Vagina (tissue), 2 donors: ENCODE results near the gene TP53TG5. TPM values are rescaled to one million over a fixed set of nuclear protein-coding genes. Genes with fewer than 3 reads are reported as not detected.

Experiments used
- DNase-seq, 2 donors: peaks; one replicate each; pipeline ENCODE4 v3.0.0-alpha.2; 2017; ENCODE audit errors: extremely low spot score in 2 of 2
- H3K27ac ChIP-seq: fragments of 200-600 bp; sonication (generic); one replicate; pipeline ENCODE4 v1.5.1; 2019
- H3K27me3 ChIP-seq: fragments of 200-600 bp; sonication (generic); one replicate; pipeline ENCODE4 v1.5.1; 2019
- H3K36me3 ChIP-seq, 2 donors: fragments of 200-600 bp; sonication (generic); one replicate each; pipeline ENCODE4 v1.5.1; 2017 to 2019
- H3K4me1 ChIP-seq: fragments of 200-600 bp; sonication (generic); one replicate; pipeline ENCODE4 v1.5.1; 2019
- H3K4me3 ChIP-seq, 2 donors: fragments of 200-600 bp; sonication (generic); 1 replicate in 1 of 2; 2 replicates in 1 of 2; pipeline ENCODE4 v1.5.1; 2016 to 2019
- H3K9me3 ChIP-seq: fragments of 200-600 bp; sonication (generic); one replicate; pipeline ENCODE4 v1.5.1; 2019
- POLR2A ChIP-seq, 2 donors: fragments of 450-650 bp; IDR thresholded peaks; one replicate each; pipeline ENCODE4 v1.6.1; 2017; ENCODE audit warnings: antibody characterized with exemption in 2 of 2, mild to moderate bottlenecking in 2 of 2, moderate library complexity in 2 of 2
- POLR2AphosphoS5 ChIP-seq, 2 donors: sonication (generic); formaldehyde crosslinking; IDR thresholded peaks; one replicate each; pipeline ENCODE4 v1.9.0; 2017; ENCODE audit warnings: antibody characterized with exemption in 2 of 2, mild to moderate bottlenecking in 2 of 2, low read depth in 1 of 2; ENCODE audit not compliant: insufficient read depth in 1 of 2
- intact Hi-C: fragments of 100-400 bp; cut with DNase I; formaldehyde crosslinking; loops from one replicate; pipeline ENCODE4 v1.15.1; 2023
- total RNA-seq: library from RNA; depleted of rRNA; stranded (reverse); fragments of >200 nt; gene quantifications from one replicate; pipeline ENCODE4 v1.2.3, GENCODE V29; 2016
- TF ChIP-seq, protein P1 (sequence below), 3 experiments: fragments of 450-650 bp in 2 of 3; fragments of 200-600 bp in 1 of 3; sonication (generic) in 1 of 3; IDR thresholded peaks; one replicate each; pipeline ENCODE4 v1.5.1; 2017 to 2019; ENCODE audit warnings: antibody characterized with exemption in 3 of 3, mild to moderate bottlenecking in 2 of 3, moderate library complexity in 2 of 3

Gene TP53TG5
- total RNA-seq, 1 donor from 2014 or later = not detected

DNA sequence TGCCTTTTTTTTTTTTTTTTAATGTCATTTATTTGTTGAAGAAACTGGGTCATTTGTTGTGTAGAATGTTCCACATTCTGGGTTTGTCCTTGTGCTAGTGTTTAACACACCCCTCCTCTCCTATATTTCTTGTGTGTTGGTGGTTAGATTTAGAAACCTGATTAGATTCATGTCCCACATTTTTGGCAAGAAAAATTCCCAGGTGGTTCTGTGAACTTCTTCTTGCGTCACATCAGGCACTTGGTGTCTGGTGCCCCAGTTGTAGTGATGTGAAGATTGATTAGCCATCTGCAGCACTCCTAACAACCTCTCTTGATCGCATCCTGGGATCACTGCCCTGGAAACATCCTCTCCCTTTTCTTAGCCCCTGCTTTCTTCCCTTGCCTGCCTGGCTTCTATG lies 45.6 kb upstream of the TP53TG5 start:
- Histone ChIP-seq H3K4me3 (no peak overlapping the region), H3K27ac (no peak overlapping the region), H3K4me1 (peaks cover 9% of the 10 kb centered on the region), H3K36me3 (peaks cover 0 to 62% of the 10 kb centered on the region in 2 donors), H3K27me3 (no peaks in the 10 kb centered on the region), H3K9me3 (no peaks in the 10 kb centered on the region)
- no peak for TF ChIP-seq POLR2A (IDR thresholded peaks at IDR 0.05)
- TF ChIP-seq, protein P1, sequence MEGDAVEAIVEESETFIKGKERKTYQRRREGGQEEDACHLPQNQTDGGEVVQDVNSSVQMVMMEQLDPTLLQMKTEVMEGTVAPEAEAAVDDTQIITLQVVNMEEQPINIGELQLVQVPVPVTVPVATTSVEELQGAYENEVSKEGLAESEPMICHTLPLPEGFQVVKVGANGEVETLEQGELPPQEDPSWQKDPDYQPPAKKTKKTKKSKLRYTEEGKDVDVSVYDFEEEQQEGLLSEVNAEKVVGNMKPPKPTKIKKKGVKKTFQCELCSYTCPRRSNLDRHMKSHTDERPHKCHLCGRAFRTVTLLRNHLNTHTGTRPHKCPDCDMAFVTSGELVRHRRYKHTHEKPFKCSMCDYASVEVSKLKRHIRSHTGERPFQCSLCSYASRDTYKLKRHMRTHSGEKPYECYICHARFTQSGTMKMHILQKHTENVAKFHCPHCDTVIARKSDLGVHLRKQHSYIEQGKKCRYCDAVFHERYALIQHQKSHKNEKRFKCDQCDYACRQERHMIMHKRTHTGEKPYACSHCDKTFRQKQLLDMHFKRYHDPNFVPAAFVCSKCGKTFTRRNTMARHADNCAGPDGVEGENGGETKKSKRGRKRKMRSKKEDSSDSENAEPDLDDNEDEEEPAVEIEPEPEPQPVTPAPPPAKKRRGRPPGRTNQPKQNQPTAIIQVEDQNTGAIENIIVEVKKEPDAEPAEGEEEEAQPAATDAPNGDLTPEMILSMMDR (IDR thresholded peaks at IDR 0.05) = no peak
- no peak for DNase-seq
- intact Hi-C loops = no loop called here

DNA sequence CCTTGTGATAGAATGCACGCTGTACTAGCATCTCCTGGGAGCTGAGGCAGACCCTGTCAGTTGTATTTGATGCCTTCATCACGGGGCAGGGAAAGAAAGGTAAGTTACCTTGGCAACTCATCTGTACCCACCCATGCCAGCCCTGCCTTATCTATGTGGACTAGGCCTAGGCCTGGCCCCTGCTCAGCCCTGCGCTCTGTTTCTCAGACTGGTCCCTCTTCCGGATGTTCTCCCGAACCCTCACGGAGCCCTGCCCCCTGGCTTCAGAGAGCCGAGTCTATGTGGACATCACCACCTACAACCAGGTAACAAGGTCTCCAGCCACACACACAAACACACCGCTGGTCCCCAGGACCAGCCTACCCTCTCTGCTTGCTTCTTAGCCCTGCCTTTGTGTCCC lies 42.0 kb upstream of the TP53TG5 start:
- TF ChIP-seq, protein P1 (IDR thresholded peaks at IDR 0.05) = no peak
- no peaks in the 10 kb centered on the region for H3K9me3 ChIP-seq
- peaks cover 37% of the 10 kb centered on the region for H3K4me1 ChIP-seq
- no peak overlapping the region for H3K27ac ChIP-seq
- H3K36me3 ChIP-seq = peaks cover 0 to 50% of the 10 kb centered on the region in 2 donors
- intact Hi-C loops = no loop called here
- no peak overlapping the region for H3K4me3 ChIP-seq
- no peaks in the 10 kb centered on the region for H3K27me3 ChIP-seq
- DNase-seq = no peak

DNA sequence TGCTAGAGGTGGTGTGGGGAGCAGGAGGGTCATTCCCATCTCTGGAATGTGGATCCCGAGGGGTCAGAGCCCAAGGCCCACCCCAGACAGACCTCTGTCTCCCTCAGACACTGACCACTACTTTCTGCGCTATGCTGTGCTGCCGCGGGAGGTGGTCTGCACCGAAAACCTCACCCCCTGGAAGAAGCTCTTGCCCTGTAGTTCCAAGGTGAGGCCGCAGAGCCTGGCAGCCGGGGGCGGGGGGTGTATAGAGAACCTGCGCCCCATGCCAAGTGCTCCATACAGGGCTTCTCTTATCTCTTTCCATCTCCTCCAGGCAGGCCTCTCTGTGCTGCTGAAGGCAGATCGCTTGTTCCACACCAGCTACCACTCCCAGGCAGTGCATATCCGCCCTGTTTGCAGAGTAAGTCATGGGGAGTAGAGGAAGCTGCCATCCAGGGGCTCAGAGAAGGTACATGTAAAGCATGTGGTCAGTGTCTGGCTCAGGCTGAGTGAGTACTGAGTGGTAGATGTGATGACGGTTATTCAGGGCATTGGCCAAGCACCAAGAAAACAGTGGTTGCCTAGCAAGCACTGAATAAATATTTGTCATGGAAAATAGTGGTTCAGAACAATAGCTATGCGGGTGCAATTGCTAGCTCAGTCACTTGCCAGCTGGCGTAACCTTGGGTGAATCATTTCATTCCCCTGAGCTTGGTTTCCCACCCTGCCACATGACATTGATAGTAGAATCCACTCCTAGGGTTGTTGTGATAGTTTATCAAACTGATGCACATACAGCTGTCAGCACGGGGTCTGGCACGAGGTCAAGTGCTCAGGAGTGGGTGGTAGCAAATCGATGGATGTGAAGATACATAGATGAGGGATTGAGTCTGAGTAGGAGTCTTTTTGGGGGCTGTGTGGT lies 41.3 kb upstream of the TP53TG5 start:
- H3K4me3 ChIP-seq = no peak overlapping the region
- no peaks in the 10 kb centered on the region for H3K27me3 ChIP-seq
- no peak overlapping the region for H3K27ac ChIP-seq
- intact Hi-C loops = no loop called here
- peaks cover 37% of the 10 kb centered on the region for H3K4me1 ChIP-seq
- DNase-seq = no peak
- H3K36me3 ChIP-seq = peaks cover 0 to 45% of the 10 kb centered on the region in 2 donors
- TF ChIP-seq, protein P1 (IDR thresholded peaks at IDR 0.05) = no peak
- no peak for TF ChIP-seq POLR2A (IDR thresholded peaks at IDR 0.05)
- TF ChIP-seq POLR2AphosphoS5 (IDR thresholded peaks at IDR 0.05; ENCODE audit: insufficient read depth in 1 of 2, low read depth in 1 of 2) = peak in 1 of 2 donors; percentile 27
- H3K9me3 ChIP-seq = no peaks in the 10 kb centered on the region

DNA sequence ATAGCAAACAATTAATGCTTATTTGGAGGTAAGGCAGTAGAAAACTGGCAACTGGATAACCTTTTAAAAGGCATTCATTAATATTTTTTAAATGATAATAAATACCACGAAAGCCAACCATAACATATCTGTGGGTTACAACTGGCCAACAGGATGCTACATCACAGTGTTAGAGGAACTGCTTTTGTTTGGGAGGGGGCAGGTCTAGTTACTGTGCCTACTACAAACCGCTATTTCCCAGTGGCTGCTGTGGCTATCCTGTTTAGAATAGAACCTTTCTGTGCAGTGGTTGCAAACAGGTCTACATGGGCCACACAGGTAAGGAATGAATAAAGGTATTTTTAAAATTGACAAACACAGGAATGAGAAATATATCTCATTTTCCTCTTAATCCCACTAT lies 38.8 kb upstream of the TP53TG5 start:
- Histone ChIP-seq H3K36me3 (peaks cover 0 to 22% of the 10 kb centered on the region in 2 donors), H3K27ac (no peak overlapping the region), H3K4me1 (peaks cover 37% of the 10 kb centered on the region), H3K9me3 (no peaks in the 10 kb centered on the region), H3K4me3 (peak overlapping the region; percentile 93 to 95), H3K27me3 (no peaks in the 10 kb centered on the region)
- TF ChIP-seq POLR2A (IDR thresholded peaks at IDR 0.05) (no peak), POLR2AphosphoS5 (IDR thresholded peaks at IDR 0.05; ENCODE audit: insufficient read depth in 1 of 2, low read depth in 1 of 2) (no peak)
- TF ChIP-seq, protein P1 (IDR thresholded peaks at IDR 0.05) = no peak
- intact Hi-C loops = no loop called here
- DNase-seq = no peak
